Activated T-cell treated with anti-CD3 and anti-CD28 coated beads, Interleukin-2, amount 50 U/mL, for 1 hour (primary cell): ENCODE data around the gene RIGI.
"Not testable (repeated sequence)": the region's sequence is repeated elsewhere in the genome, so short reads cannot be mapped to it uniquely, and the experiment has no call there.

Source experiments
- DNase-seq: peaks from one replicate; pipeline ENCODE4 v3.0.0-alpha.2; 2020

RIGI gene

DNA sequence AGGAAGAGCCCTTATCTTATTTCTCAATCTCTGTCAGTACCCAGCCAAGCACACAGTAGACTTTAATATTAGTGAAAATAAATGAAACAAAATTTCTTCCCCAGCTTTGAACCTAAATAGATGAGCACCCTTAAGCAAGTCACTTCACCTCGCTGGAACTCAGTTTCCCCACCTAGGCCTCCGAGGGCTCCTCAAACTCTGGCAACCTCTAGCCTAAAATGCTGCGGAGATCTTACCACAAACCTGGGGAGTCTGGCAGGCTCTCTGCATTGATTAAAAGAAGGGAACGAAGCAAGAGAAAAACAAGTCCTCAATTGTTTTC lies 326 bp downstream of the RIGI start:
- no peak for DNase-seq

DNA sequence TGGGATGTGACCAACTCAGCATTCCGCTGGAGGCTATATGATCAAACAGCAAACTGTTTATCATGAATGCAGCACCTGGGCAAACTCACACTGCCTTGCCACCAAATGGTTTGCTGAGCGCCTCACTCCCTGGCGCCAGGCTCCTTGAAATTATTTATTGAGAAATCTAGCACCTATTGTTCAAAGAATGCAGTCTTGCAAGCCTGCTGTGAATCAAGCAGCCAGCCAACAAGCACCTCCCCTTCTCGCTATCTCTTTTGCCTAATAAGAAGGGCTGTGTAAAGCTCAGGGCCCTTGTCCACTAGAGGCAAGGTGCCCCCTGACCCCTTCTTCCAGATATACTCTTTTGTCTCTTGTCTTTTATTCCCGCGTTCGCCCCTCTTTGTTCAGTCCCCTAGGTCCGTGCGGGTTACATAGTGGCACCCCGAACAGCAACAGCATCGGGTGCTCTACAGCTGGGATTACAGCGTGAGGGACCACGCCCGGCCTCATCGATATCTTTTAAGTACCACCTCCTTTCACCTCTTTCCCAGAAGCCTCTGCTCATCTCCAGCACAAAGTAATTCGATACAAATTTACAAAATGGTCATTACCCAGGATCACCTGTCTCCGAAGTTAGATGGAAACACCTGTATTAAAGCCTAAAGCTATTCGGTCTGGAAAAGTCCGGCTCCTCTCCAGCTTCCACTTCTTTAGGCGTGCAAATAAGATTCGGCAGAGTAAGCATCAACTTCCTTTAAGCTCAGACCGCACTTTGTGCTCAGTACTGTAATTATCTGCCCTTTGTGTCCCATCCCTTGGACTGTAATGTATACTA lies 896 bp downstream of the RIGI start:
- DNase-seq, result peak; percentile 32

DNA sequence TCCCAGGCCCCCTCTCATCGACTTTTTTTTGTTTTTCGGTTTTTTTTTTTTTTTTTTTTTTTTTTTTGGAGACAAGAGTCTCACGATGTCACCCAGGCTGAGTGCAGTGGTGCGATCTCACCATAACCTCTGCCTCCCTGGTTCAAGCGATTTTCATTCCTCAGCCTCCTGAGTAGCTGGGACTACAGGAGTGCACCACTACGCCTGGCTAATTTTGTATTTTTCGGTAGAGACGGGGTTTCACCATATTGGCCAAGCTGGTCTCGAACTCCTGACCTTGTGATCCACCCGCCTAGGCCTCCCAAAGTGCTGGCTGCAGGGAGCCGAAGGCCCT lies 1.5 kb downstream of the RIGI start:
- DNase-seq, result not testable (repeated sequence)

DNA sequence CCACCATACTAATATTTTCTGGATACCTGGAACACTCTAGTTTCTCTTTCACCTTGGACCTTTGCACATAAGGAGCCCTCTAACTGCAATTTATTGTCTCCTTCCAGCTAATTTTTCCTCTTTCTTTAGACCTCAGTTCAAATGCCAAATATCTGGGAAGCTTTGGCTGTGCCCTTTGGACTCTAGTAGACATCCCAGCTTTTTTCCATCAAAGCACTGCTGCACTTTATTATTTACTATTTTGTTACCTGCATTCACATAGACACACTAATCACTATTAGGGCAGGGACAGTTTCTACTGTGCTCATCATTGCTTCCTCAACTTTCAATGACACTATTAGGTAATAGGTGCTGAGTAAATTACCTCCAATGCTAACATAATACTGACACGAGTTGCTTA lies 2.1 kb downstream of the RIGI start:
- no peak for DNase-seq

DNA sequence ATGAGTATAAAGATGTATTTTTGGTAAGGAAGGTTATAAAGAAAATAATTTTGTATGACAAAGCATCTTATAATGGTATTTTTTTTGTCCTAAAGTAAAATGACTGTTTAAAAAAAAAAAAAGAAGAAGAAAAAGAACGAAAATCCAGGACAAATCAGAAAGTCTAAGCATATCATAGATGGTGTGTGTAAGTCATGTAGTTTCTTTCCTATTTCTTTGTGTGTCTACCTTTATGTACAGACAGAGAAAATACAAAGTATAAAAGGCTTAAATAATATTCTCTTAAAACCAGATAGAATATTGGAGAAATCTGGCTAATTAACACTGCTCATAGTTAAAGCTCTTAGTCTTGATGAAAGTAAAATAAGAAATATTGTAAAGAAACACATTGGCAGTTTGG lies 7.7 kb downstream of the RIGI start:
- no peak for DNase-seq

DNA sequence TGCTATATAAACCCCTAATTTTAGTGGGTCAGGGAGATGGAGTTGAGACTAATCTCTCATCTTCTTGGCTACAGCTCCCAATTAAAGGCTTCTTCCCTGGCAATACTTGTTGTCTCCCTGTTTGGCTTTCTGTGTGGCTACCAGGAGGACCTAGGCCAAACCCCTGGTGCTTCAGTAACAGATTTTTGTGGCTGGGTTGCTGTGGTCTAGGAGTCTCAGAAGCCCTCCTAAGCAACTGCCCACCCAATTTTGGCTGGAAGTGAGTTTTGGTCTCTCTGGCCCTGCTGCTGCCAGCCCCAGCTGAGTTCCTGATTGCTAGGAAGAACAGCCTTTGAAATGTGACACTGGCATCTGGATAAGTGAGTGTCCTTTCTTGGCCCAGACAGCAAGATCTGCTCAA lies 9.8 kb downstream of the RIGI start:
- DNase-seq, result no peak

DNA sequence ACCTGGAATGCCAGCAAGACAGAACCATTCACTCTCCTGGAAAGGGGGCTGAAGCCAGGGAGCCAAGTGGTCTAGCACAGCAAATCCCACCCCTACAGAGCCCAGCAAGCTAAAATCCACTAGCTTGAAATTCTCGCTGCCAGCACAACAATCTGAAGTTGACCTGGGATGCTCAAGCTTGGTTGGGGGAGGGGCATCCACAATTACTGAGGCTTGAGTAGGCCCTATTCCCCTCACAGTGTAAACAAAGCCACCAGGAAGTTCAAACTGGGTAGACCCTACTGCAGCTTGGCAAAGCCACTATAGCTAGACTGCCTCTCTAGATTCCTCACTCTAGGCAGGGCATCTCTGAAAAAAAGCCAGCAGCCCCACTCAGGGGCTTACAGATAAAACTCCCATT lies 17.3 kb downstream of the RIGI start:
- no peak for DNase-seq

DNA sequence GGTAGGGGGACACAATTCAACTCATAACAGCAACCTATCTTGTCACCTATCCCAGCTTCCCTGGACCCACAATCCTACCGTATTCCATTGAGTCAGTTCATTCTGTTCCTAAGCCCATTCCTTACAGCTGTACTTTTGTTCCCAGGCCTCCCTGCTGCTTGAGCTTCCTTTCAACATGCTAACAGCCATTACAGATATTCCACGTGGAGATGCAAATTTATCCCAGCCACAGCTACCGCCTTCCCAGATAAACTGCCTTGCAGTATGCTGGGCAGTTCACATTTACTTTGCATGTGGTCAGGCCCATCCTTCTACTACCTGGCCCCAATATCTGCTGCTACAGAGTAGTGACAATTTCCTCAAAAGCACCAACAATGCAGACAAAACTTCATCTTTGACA lies 23.0 kb downstream of the RIGI start:
- DNase-seq, result no peak

DNA sequence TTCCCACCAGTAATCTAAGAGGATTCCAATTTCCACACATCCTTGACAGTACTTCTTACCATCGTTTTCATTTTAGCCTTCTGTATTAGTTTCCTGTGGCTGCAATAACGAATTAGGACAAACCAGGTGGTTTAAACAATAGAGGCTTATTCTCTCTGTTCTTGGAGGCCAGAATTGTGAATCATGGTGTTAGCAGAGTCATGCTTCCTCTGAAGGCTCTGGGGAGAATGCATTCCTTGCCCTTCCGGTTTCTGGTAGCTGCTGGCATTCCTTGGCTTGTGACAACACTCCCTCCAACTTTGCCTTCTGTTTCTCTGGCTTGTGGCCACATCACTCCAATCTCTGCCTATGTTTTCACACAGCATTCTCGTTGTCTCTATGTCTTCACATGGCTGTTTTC lies 23.5 kb downstream of the RIGI start:
- no peak for DNase-seq

DNA sequence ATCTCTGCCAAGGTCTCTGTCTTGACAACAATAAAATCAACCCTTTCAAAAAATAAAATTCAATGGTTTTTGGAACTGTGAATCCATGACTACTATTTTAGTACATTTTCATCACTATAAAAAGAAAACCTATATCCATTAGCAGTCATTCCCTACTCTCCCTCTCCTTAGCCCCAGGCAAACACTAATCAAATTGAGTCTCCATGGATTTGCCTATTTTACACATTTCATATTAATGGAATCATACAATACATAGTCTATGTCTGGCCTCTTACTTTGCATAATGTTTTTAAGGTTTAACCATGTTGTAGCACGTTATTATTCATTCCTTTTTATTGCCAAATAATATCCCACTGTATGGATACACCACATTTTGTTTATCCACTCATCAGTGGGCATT lies 24.1 kb downstream of the RIGI start:
- no peak for DNase-seq

DNA sequence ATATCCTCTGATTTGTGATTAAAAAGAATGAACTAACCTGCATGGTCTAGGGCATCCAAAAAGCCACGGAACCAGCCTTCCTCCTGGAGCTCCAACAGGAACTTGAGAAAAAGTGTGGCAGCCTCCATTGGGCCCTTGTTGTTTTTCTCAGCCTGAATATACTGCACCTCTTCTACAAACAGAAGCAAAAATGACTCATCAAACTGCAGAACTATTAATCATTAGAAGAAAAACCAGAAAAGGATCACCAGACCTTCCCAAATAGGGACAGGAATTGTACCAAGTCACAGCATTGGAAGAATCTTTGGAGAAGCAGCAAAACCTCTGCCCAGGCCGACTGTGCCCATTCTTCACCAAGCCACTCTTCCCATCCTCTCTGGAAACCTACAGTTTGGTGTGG lies 25.2 kb downstream of the RIGI start:
- no peak for DNase-seq

DNA sequence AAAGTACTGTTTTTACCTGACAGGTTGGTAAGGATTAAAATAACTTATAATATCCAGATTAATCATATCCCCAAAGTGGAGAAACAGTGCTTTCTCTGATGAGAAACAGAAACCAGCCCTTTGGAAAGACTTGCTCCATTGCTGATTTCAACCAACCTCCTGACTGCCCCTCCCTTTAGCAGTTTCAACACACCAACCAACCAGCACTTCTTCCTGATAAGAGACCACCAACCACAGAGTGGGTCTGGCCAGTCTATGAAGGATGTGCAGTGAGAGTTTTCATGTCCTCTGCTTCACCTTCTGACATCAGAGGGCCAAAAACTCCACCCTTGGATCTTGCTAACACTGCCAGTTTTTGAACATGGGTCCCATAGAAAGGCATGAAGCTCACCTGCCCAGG lies 28.1 kb downstream of the RIGI start:
- DNase-seq, result no peak

DNA sequence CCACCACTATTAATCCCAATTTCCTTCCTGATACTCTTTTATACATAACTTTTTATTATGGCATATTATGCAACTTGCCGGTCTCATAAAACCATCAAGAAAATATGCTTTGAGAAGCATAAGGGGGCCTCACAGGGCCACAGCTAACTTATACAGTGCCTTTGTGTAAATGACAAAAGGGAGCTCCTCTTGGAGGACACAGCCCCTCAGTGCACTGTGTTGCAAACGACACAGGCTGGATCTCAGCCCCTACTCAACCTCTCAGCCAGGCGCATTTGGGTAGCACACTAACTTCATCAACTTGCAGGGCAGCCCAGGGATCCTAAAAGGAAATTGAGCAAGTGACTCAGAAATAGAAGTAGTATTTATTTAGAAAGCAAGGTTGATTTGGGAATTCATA lies 35.4 kb downstream of the RIGI start:
- no peak for DNase-seq

DNA sequence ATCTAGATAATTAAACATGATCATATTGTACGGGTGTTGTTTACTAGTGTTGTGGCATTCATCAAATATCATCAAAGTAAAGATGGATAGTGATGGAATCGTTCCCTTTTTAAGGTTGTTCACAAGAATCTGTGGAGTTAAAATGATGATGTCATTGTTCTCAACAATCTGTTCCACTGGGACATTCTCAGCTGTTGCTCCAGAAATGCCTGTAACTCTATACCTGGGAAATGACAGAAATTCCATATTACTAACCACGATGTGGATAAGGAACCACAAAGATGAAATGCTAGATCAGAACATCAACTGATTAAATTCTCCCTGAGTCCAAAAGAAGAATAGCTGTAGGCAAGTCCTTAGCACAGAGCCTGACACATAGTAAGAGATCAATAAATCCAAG lies 38.0 kb downstream of the RIGI start:
- DNase-seq, result no peak

DNA sequence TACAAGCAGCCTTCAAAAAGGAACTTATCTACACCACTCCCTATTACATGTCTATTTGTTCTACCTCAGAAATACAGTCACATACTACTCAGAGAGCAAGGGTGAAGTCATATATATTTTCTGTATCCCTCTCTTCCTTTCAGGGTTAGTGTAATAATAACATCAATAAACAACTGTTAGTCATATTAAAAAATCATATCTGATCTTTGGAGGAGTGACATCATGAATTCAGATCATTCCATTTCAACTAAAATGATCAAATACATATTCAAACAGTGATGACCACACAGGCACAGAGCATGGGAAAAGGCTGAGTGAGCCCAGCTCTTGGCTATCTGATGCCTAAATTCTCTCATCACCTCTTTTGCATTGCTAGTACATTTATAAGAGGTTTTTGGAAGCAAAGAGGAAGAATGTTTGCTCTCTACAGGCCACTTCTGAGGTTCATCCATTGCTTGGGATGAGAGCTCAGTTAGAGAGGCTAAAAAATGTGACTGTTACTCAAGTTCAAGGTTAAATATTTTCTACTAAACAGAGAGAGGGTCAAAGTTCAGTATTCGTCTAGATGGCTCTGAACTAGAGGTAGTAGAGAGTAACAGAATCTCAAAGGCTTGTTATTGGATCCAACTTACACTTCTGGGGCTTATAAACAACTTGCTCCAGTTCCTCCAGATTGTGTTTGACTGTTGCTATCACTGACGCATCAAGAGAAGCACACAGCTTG lies 39.0 kb downstream of the RIGI start:
- no peak for DNase-seq

DNA sequence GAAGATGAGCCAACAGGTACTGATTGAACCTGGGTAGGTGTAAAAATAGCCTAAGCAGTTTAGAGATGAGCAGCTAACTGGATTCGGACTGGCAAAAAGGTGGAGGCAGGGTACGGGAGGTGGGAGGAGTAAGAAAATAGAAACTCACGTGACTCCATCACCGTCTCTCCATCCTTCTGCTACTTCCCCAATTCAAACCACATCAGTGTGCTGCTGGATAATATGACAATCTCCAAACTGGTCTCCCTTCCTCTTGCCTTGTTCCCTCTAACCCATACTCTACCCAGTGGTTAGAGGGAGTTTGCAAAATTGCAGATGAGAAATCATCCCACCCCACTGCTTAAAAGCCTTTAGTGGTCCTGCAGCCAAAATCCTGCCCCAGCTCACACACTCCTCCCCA lies 42.7 kb downstream of the RIGI start:
- no peak for DNase-seq
